ENCODE data around the gene PRKACA. TPM values are rescaled to one million over a fixed set of nuclear protein-coding genes. Genes with fewer than 3 reads are reported as not detected.

Gene PRKACA
- total and polyA plus RNA-seq, 10 of the 15 experiments (the other 5 are each of a cell fraction or from before 2014, with no cell fraction given): 0.53 to 68.5 (median 11.2) TPM

DNA sequence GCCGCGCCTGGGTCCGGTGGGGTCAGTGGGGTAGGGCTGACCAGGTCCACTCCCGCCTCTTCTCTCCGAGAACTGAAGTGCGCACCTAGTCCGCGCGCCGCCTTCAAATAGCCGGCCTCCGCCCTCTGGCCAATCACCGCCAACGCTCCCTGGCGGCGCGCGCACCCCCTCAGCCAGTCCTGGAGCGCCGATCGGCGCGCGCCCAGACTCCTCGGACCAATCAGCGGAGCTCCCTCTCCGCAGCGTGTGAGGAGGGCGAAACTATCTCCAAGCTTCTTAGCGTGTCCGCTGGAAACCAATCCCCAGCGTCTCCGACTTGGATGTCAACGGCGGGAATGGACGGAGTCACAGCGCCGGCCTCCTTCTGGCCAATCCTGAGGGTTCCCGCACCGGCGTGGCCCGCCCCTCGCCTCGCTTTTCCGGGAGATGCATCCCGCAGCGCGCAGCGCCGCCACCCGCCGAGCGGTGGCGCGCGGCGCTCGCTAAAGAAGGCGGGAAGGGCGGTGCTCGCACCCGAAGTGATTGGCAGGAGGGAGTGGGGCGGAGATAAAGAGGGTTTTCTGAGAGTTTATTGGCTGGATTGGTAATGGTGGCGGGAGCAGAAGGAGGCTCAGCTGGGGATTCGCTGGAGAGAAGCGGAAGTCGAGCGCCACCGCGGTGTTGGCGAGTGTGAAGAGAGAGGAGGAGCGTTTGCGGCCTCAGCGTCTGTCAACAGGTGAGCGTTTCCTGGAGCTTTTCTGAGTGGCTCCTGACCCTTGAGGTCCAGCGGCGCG lies 19.1 kb upstream of the PRKACA start, which contains the start of gene ASF1B (continued):
- 0 out of 2 replicates have a peak, but pooled peaks have one; percentile 13 for TF ChIP-seq ATF7 (IDR thresholded peaks at IDR 0.05; ENCODE audit: low read depth)
- TF ChIP-seq MAX (IDR thresholded peaks at IDR 0.05; ENCODE audit: low read depth, low read length): peak; percentile 33; the same call in 1 of the 2 replicates
- TF ChIP-seq, protein P1, sequence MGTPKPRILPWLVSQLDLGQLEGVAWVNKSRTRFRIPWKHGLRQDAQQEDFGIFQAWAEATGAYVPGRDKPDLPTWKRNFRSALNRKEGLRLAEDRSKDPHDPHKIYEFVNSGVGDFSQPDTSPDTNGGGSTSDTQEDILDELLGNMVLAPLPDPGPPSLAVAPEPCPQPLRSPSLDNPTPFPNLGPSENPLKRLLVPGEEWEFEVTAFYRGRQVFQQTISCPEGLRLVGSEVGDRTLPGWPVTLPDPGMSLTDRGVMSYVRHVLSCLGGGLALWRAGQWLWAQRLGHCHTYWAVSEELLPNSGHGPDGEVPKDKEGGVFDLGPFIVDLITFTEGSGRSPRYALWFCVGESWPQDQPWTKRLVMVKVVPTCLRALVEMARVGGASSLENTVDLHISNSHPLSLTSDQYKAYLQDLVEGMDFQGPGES (IDR thresholded peaks at IDR 0.05): peak; percentile 83
- peak; percentile 48 for TF ChIP-seq CREM (IDR thresholded peaks at IDR 0.05; ENCODE audit: low read depth)
- peak; percentile 73 for TF ChIP-seq IKZF1 (conservative IDR thresholded peaks at IDR 0.05)
- no peak for TF ChIP-seq MEF2B (IDR thresholded peaks at IDR 0.05; ENCODE audit: partially characterized antibody, poor library complexity, severe bottlenecking)
- TF ChIP-seq RFX5 (IDR thresholded peaks at IDR 0.05; ENCODE audit: low read depth, low read length): peak; percentile 89
- no peak for TF ChIP-seq SUZ12 (IDR thresholded peaks at IDR 0.05; ENCODE audit: unreplicated experiment)
- TF ChIP-seq RCOR1 (conservative IDR thresholded peaks at IDR 0.05; ENCODE audit: low read depth, low read length): peak; percentile 46; the same call in 1 of the 2 replicates
- peak; percentile 70 for TF ChIP-seq FOS (IDR thresholded peaks at IDR 0.05; ENCODE audit: borderline replicate concordance, extremely low read depth, insufficient read length)
- TF ChIP-seq HDGF (IDR thresholded peaks at IDR 0.05): peak; percentile 98
- no peak for TF ChIP-seq ZBED1 (IDR thresholded peaks at IDR 0.05; ENCODE audit: borderline replicate concordance)
- 0 out of 4 replicates have a peak, but pooled peaks of 1 of the 2 experiments have one; percentile 48 for TF ChIP-seq SRF (IDR thresholded peaks at IDR 0.05; ENCODE audit: low read depth in 2 of 2, low read length in 2 of 2)
- TF ChIP-seq, protein P2, sequence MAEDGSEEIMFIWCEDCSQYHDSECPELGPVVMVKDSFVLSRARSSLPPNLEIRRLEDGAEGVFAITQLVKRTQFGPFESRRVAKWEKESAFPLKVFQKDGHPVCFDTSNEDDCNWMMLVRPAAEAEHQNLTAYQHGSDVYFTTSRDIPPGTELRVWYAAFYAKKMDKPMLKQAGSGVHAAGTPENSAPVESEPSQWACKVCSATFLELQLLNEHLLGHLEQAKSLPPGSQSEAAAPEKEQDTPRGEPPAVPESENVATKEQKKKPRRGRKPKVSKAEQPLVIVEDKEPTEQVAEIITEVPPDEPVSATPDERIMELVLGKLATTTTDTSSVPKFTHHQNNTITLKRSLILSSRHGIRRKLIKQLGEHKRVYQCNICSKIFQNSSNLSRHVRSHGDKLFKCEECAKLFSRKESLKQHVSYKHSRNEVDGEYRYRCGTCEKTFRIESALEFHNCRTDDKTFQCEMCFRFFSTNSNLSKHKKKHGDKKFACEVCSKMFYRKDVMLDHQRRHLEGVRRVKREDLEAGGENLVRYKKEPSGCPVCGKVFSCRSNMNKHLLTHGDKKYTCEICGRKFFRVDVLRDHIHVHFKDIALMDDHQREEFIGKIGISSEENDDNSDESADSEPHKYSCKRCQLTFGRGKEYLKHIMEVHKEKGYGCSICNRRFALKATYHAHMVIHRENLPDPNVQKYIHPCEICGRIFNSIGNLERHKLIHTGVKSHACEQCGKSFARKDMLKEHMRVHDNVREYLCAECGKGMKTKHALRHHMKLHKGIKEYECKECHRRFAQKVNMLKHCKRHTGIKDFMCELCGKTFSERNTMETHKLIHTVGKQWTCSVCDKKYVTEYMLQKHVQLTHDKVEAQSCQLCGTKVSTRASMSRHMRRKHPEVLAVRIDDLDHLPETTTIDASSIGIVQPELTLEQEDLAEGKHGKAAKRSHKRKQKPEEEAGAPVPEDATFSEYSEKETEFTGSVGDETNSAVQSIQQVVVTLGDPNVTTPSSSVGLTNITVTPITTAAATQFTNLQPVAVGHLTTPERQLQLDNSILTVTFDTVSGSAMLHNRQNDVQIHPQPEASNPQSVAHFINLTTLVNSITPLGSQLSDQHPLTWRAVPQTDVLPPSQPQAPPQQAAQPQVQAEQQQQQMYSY (CRISPR knock-in tag; IDR thresholded peaks at IDR 0.05): no peak
- TF ChIP-seq, protein P3, sequence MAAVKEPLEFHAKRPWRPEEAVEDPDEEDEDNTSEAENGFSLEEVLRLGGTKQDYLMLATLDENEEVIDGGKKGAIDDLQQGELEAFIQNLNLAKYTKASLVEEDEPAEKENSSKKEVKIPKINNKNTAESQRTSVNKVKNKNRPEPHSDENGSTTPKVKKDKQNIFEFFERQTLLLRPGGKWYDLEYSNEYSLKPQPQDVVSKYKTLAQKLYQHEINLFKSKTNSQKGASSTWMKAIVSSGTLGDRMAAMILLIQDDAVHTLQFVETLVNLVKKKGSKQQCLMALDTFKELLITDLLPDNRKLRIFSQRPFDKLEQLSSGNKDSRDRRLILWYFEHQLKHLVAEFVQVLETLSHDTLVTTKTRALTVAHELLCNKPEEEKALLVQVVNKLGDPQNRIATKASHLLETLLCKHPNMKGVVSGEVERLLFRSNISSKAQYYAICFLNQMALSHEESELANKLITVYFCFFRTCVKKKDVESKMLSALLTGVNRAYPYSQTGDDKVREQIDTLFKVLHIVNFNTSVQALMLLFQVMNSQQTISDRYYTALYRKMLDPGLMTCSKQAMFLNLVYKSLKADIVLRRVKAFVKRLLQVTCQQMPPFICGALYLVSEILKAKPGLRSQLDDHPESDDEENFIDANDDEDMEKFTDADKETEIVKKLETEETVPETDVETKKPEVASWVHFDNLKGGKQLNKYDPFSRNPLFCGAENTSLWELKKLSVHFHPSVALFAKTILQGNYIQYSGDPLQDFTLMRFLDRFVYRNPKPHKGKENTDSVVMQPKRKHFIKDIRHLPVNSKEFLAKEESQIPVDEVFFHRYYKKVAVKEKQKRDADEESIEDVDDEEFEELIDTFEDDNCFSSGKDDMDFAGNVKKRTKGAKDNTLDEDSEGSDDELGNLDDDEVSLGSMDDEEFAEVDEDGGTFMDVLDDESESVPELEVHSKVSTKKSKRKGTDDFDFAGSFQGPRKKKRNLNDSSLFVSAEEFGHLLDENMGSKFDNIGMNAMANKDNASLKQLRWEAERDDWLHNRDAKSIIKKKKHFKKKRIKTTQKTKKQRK (IDR thresholded peaks at IDR 0.05; ENCODE audit: low read depth, low read length): peak; percentile 82
- TF ChIP-seq CREB1 (IDR thresholded peaks at IDR 0.05; ENCODE audit: low read depth): peak; percentile 80; the same call in 1 of the 2 replicates

Data from GM12878 (cell line).